Heart left ventricle (tissue), 16 donors: ENCODE results near the gene SMARCC1. TPM values are rescaled to one million over a fixed set of nuclear protein-coding genes. Genes with fewer than 3 reads are reported as not detected.
A peak's percentile ranks its signal among the peaks of the same experiment; 100 is the strongest.

ENCODE experiments used
- ATAC-seq, 4 donors: fragments of 200-7000 bp; cut with Tn5 transposase; one replicate each; pipeline ENCODE4 v1.9.1; 2020 to 2022; ENCODE audit warnings: moderate library complexity in 4 of 4, mild to moderate bottlenecking in 3 of 4, moderate number of reproducible peaks in 1 of 4
- DNase-seq, 5 donors: peaks; one replicate each; pipeline ENCODE4 v3.0.0-alpha.2; 2020
- H3K27ac ChIP-seq, 12 donors: fragments of 200-600 bp; sonication (generic) in 4 of 12; one replicate each; pipeline versions ENCODE4 v1.5.0 to v1.8.0; 2016 to 2022; ENCODE audit warnings: mild to moderate bottlenecking in 2 of 12
- H3K27me3 ChIP-seq, 9 donors: fragments of 200-600 bp; sonication (generic) in 2 of 9; one replicate each; pipeline versions ENCODE4 v1.5.1 to v1.8.0; 2016 to 2022; ENCODE audit warnings: mild to moderate bottlenecking in 3 of 9
- H3K36me3 ChIP-seq, 9 donors: fragments of 200-600 bp; sonication (generic) in 2 of 9; one replicate each; pipeline versions ENCODE4 v1.5.0 to v1.8.0; 2018 to 2022; ENCODE audit warnings: mild to moderate bottlenecking in 2 of 9
- H3K4me1 ChIP-seq, 12 donors: fragments of 200-600 bp; sonication (generic) in 4 of 12; one replicate each; pipeline versions ENCODE4 v1.5.0 to v1.8.0; 2016 to 2022; ENCODE audit warnings: mild to moderate bottlenecking in 3 of 12
- H3K4me3 ChIP-seq, 12 donors: fragments of 200-600 bp; sonication (generic) in 4 of 12; one replicate each; pipeline versions ENCODE4 v1.5.0 to v1.8.0; 2017 to 2022; ENCODE audit warnings: mild to moderate bottlenecking in 9 of 12, moderate library complexity in 4 of 12
- H3K9me3 ChIP-seq, 12 donors: fragments of 200-600 bp; sonication (generic) in 4 of 12; one replicate each; pipeline versions ENCODE4 v1.5.0 to v1.8.0; 2016 to 2022; ENCODE audit warnings: mild to moderate bottlenecking in 1 of 12
- POLR2A ChIP-seq, 2 donors: fragments of 450-650 bp; IDR thresholded peaks; one replicate each; pipeline ENCODE4 v1.6.1; 2017; ENCODE audit warnings: antibody characterized with exemption in 2 of 2, mild to moderate bottlenecking in 2 of 2, moderate library complexity in 2 of 2
- WGBS, 4 donors: extraction: QIAGEN DNeasy Blood & Tissue Kit in 2 of 4; methylation state at CpG; one replicate each; pipeline versions ENCODE4 v1.1.5 to v1.1.7; 2013 to 2018; 5-methylcytosine and 5-hydroxymethylcytosine counted together
- intact Hi-C, 10 donors: fragments of 100-400 bp; cut with DNase I; formaldehyde crosslinking; loops; one replicate each; pipeline versions ENCODE4 v1.11.1 to v1.14.2; 2022
- polyA plus RNA-seq, 2 donors: library from polyadenylated mRNA; stranded (reverse); fragments of 200-250 nt; gene quantifications; one replicate each; pipeline ENCODE4 v1.2.3, GENCODE V29; 2013
- total RNA-seq, 9 donors: library from RNA; depleted of rRNA in 2 of 9; stranded (reverse); fragments of >200 nt in 2 of 9; fragmentation: NEBNext Ultra II Directional in 3 of 9; extraction: Animal tissue kit (Norgen Biotek cat#: 25700) in 3 of 9; gene quantifications; one replicate each; pipeline versions ENCODE4 v1.1.0 to v1.2.4, GENCODE V29; 2016 to 2023
- TF ChIP-seq, protein P1 (sequence below), 12 donors: fragments of 200-600 bp; sonication (generic) in 4 of 12; IDR thresholded peaks; one replicate each; pipeline versions ENCODE4 v1.5.0 to v1.8.0; 2018 to 2022; ENCODE audit warnings: antibody characterized with exemption in 12 of 12, mild to moderate bottlenecking in 5 of 12
- donor health status: ischemic (EF 13 %, LVEDD 7.1; RV severe dilation, severe dysfunction).
- donor health status: healthy with polysubstance abuse.
- donor health status: DM: no; HTN: yes; CAD: no.
- donor health status: DM: no; HTN: no; CAD: no.
- donor health status: ischemic (EF 25% LVEDD 6.9; RV normal size, moderate dysfunction).
- donor health status: ischemic (EF 25% LVEDD 5.7; RV mildly dilated, moderate dysfunction).
- donor health status: healthy.
- donor health status: DM: yes; HTN: yes; CAD: no.
- donor health status: ischemic (EF 35%, LVEDD 5.7; RV mildly dilated, moderate dysfunction).
- donor health status: nonischemic (EF 11% LVEDD 7.7; RV severe dilation, severe dysfunction).
- donor health status: DM: yes; HTN: yes; CAD: no.
- donor health status: PGD.
- donor health status: ischemic (EF 29% LVEDD 5.4; RV normal size, mild dysfunction).
- donor health status: nonischemic (EF 23%, LVEDD 6.1; RV moderate dilation, normal function).

The SMARCC1 gene
- total and polyA plus RNA-seq, 11 donors, result 5.8 to 31.4 (median 25.5) TPM

DNA sequence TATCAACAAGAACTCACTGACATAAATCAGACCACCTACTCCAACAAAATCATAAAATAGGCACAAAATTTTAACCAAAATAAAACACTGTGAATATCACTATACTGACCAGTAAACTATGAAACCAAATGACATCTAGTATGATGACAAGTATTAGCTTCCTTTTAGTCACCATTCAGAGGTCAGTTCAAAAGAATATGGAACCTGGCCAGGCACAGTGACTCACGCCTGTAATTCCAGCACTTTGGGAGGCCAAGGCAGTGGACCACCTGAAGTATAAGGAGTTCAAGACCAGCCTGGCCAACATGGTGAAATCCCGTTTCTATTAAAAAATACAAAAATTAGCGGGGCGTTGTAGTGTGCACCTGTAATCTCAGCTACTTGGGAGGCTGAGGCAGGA, 65.8 kb downstream of the SMARCC1 start:
- no peaks in the 10 kb centered on the region for H3K9me3 ChIP-seq
- peaks cover 0 to 28% (median 9%) of the 10 kb centered on the region in 12 donors for H3K4me1 ChIP-seq
- intact Hi-C loops, result loop anchor here in 2 of 10 donors (10.0 kb wide), 1 partner anchor 69 kb away; the partner anchor contains the start of gene SMARCC1 (in 2 of the 2)
- no peak overlapping the region for H3K4me3 ChIP-seq
- peak in 1 of 5 donors; percentile 51 for DNase-seq
- ATAC-seq, result peak in 3 of 4 donors; percentile 34 to 70 (median 53)
- TF ChIP-seq, protein P1, sequence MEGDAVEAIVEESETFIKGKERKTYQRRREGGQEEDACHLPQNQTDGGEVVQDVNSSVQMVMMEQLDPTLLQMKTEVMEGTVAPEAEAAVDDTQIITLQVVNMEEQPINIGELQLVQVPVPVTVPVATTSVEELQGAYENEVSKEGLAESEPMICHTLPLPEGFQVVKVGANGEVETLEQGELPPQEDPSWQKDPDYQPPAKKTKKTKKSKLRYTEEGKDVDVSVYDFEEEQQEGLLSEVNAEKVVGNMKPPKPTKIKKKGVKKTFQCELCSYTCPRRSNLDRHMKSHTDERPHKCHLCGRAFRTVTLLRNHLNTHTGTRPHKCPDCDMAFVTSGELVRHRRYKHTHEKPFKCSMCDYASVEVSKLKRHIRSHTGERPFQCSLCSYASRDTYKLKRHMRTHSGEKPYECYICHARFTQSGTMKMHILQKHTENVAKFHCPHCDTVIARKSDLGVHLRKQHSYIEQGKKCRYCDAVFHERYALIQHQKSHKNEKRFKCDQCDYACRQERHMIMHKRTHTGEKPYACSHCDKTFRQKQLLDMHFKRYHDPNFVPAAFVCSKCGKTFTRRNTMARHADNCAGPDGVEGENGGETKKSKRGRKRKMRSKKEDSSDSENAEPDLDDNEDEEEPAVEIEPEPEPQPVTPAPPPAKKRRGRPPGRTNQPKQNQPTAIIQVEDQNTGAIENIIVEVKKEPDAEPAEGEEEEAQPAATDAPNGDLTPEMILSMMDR (IDR thresholded peaks at IDR 0.05), result no peak
- TF ChIP-seq POLR2A (IDR thresholded peaks at IDR 0.05), result no peak
- peaks cover 0 to 78% (median 68%) of the 10 kb centered on the region in 9 donors for H3K36me3 ChIP-seq
- WGBS, 4 donors, result 78 to 87% (median 85%) methylated on average over 4 of the region's 4 CpGs
- H3K27me3 ChIP-seq, result no peaks in the 10 kb centered on the region
- H3K27ac ChIP-seq, result peak overlapping the region in 6 of 12 donors; percentile 5 to 43 (median 29)

DNA sequence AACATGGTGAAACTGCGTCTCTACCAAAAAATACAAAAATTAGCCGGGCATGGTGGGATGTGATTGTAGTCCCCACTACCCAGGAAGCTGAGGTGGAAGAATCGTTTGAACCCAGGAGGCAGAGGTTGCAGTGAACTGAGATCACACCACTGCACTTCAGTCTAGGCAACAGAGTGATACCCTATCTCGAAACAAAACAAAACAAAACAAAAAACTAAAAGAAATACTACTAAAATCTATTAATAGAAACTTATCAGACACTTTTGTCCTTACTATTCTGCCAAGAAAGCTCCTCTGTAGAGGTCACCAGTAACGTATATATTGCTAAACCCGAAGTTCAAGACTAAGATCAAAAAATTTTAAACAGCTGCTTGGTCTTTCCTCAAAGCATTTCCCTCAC, 67.1 kb downstream of the SMARCC1 start:
- Histone ChIP-seq H3K36me3 (peaks cover 0 to 82% (median 69%) of the 10 kb centered on the region in 9 donors), H3K27ac (peak overlapping the region in 7 of 12 donors; percentile 21 to 43 (median 24)), H3K4me1 (peaks cover 0 to 28% (median 9%) of the 10 kb centered on the region in 12 donors), H3K4me3 (no peak overlapping the region), H3K9me3 (no peaks in the 10 kb centered on the region), H3K27me3 (no peaks in the 10 kb centered on the region)
- TF ChIP-seq, protein P1 (IDR thresholded peaks at IDR 0.05), result no peak
- TF ChIP-seq POLR2A (IDR thresholded peaks at IDR 0.05), result no peak
- ATAC-seq (peak in 3 of 4 donors; percentile 36 to 66 (median 45)), DNase-seq (no peak)
- 60 to 65% (median 64%) methylated on average over 6 of the region's 6 CpGs for WGBS, 4 donors
- intact Hi-C loops, result loop anchor here in 2 of 10 donors (10.0 kb wide), 1 partner anchor 70 kb away; the partner anchor contains the start of gene SMARCC1 (in 2 of the 2)

DNA sequence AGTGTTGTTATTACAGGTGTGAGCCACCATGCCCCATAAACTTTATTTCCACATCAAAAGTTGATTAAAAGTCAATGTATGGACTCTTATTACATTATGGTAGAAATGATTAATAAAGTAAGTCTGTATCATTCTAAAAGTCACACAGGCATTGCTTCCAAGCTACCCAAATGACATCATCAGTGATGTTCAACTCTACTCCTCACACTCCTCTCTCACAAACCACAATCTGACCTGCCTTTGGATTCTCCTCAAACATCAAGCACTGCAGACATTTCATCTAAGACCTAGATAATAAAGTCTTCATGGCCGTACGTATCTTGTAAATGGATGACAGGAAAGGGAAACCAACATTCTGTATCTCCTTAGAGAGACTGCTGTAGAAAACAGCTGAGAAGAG, 68.0 kb downstream of the SMARCC1 start:
- H3K4me1 ChIP-seq, result peaks cover 0 to 28% (median 9%) of the 10 kb centered on the region in 12 donors
- no peaks in the 10 kb centered on the region for H3K9me3 ChIP-seq
- 93 to 96% (median 94%) methylated on average over 2 of the region's 2 CpGs for WGBS, 4 donors
- ATAC-seq (no peak), DNase-seq (no peak)
- no peak for TF ChIP-seq POLR2A (IDR thresholded peaks at IDR 0.05)
- TF ChIP-seq, protein P1 (IDR thresholded peaks at IDR 0.05), result no peak
- intact Hi-C loops, result loop anchor here in 2 of 10 donors (10.0 kb wide), 1 partner anchor 71 kb away; the partner anchor contains the start of gene SMARCC1 (in 2 of the 2)
- no peaks in the 10 kb centered on the region for H3K27me3 ChIP-seq
- no peak overlapping the region for H3K27ac ChIP-seq
- peaks cover 0 to 82% (median 70%) of the 10 kb centered on the region in 9 donors for H3K36me3 ChIP-seq
- no peak overlapping the region for H3K4me3 ChIP-seq

DNA sequence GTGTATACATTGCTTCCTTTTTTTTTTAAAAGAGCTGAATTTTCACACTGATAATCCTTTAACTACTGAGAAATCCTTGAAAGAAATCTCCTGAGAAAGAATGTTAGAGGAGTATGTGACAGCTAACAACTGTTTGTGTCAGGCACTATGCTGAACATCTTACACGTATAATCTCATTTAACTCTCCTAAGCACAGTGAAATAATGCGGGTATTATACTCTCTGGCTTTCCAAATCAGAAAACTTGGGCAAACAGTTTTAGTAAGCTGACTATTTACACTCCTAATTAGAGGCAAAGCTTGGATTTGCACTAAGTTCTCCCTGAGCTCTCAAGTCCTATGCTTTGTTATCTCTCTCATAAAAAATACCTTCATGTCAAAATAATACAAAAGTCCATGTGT, 69.3 kb downstream of the SMARCC1 start:
- TF ChIP-seq, protein P1 (IDR thresholded peaks at IDR 0.05), result no peak
- no peak for TF ChIP-seq POLR2A (IDR thresholded peaks at IDR 0.05)
- 83 to 89% (median 86%) methylated on average over 2 of the region's 2 CpGs for WGBS, 4 donors
- intact Hi-C loops, result loop anchor here in 2 of 10 donors (10.0 kb wide), 1 partner anchor 72 kb away; the partner anchor contains the start of gene SMARCC1 (in 2 of the 2)

More for the DNA sequence above, 69.3 kb downstream of the SMARCC1 start:
- Histone ChIP-seq H3K4me1 (peaks cover 0 to 28% (median 9%) of the 10 kb centered on the region in 12 donors), H3K4me3 (no peak overlapping the region), H3K36me3 (peaks cover 0 to 81% (median 71%) of the 10 kb centered on the region in 9 donors), H3K27me3 (no peaks in the 10 kb centered on the region), H3K27ac (no peak overlapping the region), H3K9me3 (no peaks in the 10 kb centered on the region)
- ATAC-seq (no peak), DNase-seq (no peak)
